Body of pancreas (tissue), 4 donors: ENCODE data around the gene TPPP3. TPM values are rescaled to one million over a fixed set of nuclear protein-coding genes. Genes with fewer than 3 reads are reported as not detected.
A peak's percentile ranks its signal among the peaks of the same experiment; 100 is the strongest.

Experiments used
- ATAC-seq: fragments of 150-250 bp; one replicate; pipeline ENCODE4 v1.9.1; 2016
- DNase-seq, 4 donors: peaks; one replicate each; pipeline ENCODE4 v3.0.0-alpha.2; 2019
- H3K27ac ChIP-seq, 4 donors: fragments of 200-600 bp; sonication (generic); 1 replicate in 3 of 4; 2 replicates in 1 of 4; pipeline versions ENCODE4 v1.5.1 to v1.6.1; 2016 to 2019; ENCODE audit warnings: mild to moderate bottlenecking in 1 of 4, mixed read lengths in 1 of 4, moderate library complexity in 1 of 4
- H3K27me3 ChIP-seq, 2 donors: fragments of 200-600 bp; sonication (generic); one replicate each; pipeline ENCODE4 v1.6.0; 2016; ENCODE audit warnings: mild to moderate bottlenecking in 1 of 2
- H3K36me3 ChIP-seq, 2 donors: fragments of 200-600 bp; sonication (generic); replicated peaks in 1 of 2; 2 replicates each; pipeline ENCODE4 v1.5.1; 2016; ENCODE audit warnings: low read depth in 2 of 2; ENCODE audit not compliant: insufficient read depth in 1 of 2
- H3K4me1 ChIP-seq: fragments of 200-600 bp; sonication (generic); one replicate; pipeline ENCODE4 v1.6.0; 2016
- H3K4me3 ChIP-seq, 2 donors: fragments of 200-600 bp; sonication (generic); 1 replicate in 1 of 2; 2 replicates in 1 of 2; pipeline ENCODE4 v1.5.1; 2016 to 2019
- H3K9me3 ChIP-seq, 3 donors: fragments of 200-600 bp; sonication (generic); 1 replicate in 2 of 3; 2 replicates in 1 of 3; pipeline ENCODE4 v1.5.1; 2016
- CTCF ChIP-seq, 7 experiments: fragments of 450-650 bp in 4 of 7; fragments of 200-600 bp in 3 of 7; sonication (generic) in 3 of 7; IDR thresholded peaks; one replicate each; pipeline ENCODE4 v1.5.1; 2016 to 2019; ENCODE audit warnings: antibody characterized with exemption in 7 of 7
- POLR2A ChIP-seq, 3 donors: fragments of 450-650 bp; IDR thresholded peaks; one replicate each; pipeline ENCODE4 v1.6.1; 2016; ENCODE audit warnings: antibody characterized with exemption in 3 of 3, mild to moderate bottlenecking in 2 of 3
- WGBS, 2 donors: methylation state at CpG; one replicate each; pipeline ENCODE4 v1.1.5; 2017; 5-methylcytosine and 5-hydroxymethylcytosine counted together
- intact Hi-C: fragments of 100-400 bp; cut with DNase I; formaldehyde crosslinking; loops from one replicate; pipeline ENCODE4 v1.15.1; 2023
- total RNA-seq, 2 donors: library from RNA; depleted of rRNA; stranded (reverse); fragments of >200 nt; gene quantifications; one replicate each; pipeline ENCODE4 v1.1.0, GENCODE V29; 2016

TPPP3 gene
- total RNA-seq, 2 donors from 2014 or later, result 11.2 to 30.0 TPM

- Histone ChIP-seq H3K4me3 (no peak overlapping the region), H3K27me3 (no peaks in the 10 kb centered on the region), H3K36me3 (no peaks in the 10 kb centered on the region), H3K27ac (peak overlapping the region in 3 of 4 donors; percentile 37 to 65 (median 59)), H3K9me3 (no peaks in the 10 kb centered on the region), H3K4me1 (peaks cover 32% of the 10 kb centered on the region)
- 6 to 21% methylated on average over 5 of the region's 5 CpGs for WGBS, 2 donors
- intact Hi-C loops, result no loop called here
- no peak for DNase-seq
- TF ChIP-seq CTCF (IDR thresholded peaks at IDR 0.05), result no peak
- TF ChIP-seq POLR2A (IDR thresholded peaks at IDR 0.05), result no peak
- peak; percentile 49 for ATAC-seq
Observed at GRCh38 chr16:67424261-67424615, 30.9 kb upstream of the TPPP3 start.

- DNase-seq, result no peak
Observed at GRCh38 chr16:67423611-67424260, 30.4 kb upstream of the TPPP3 start.

GRCh38 chr16:67423015-67423414 lies 29.7 kb upstream of the TPPP3 start:
- Histone ChIP-seq H3K4me1 (peaks cover 23% of the 10 kb centered on the region), H3K9me3 (no peaks in the 10 kb centered on the region), H3K27me3 (no peaks in the 10 kb centered on the region), H3K4me3 (no peak overlapping the region), H3K36me3 (no peaks in the 10 kb centered on the region), H3K27ac (no peak overlapping the region)
- no peak for DNase-seq
- no peak for ATAC-seq
- TF ChIP-seq POLR2A (IDR thresholded peaks at IDR 0.05) (no peak), CTCF (IDR thresholded peaks at IDR 0.05) (no peak)
- 91 to 95% methylated on average over 5 of the region's 5 CpGs for WGBS, 2 donors
- intact Hi-C loops, result no loop called here

More at GRCh38 chr16:67423611-67424260, 30.4 kb upstream of the TPPP3 start:
- H3K27ac ChIP-seq, result peak overlapping the region in 3 of 4 donors; percentile 37 to 65 (median 59)
- peaks cover 30% of the 10 kb centered on the region for H3K4me1 ChIP-seq
- no peaks in the 10 kb centered on the region for H3K27me3 ChIP-seq
- TF ChIP-seq POLR2A (IDR thresholded peaks at IDR 0.05), result no peak
- TF ChIP-seq CTCF (IDR thresholded peaks at IDR 0.05), result no peak
- H3K9me3 ChIP-seq, result no peaks in the 10 kb centered on the region
- no peak overlapping the region for H3K4me3 ChIP-seq
- H3K36me3 ChIP-seq, result no peaks in the 10 kb centered on the region
- 37 to 48% methylated on average over 9 of the region's 9 CpGs for WGBS, 2 donors
- ATAC-seq, result peak; percentile 37
- intact Hi-C loops, result no loop called here

GRCh38 chr16:67421030-67421429 lies 27.7 kb upstream of the TPPP3 start:
- no peak overlapping the region for H3K27ac ChIP-seq
- H3K4me1 ChIP-seq, result peaks cover 26% of the 10 kb centered on the region
- H3K9me3 ChIP-seq, result no peaks in the 10 kb centered on the region
- no peaks in the 10 kb centered on the region for H3K36me3 ChIP-seq
- intact Hi-C loops, result no loop called here
- WGBS, 2 donors, result 85 to 100% methylated on average over 4 of the region's 4 CpGs
- no peaks in the 10 kb centered on the region for H3K27me3 ChIP-seq
- ATAC-seq (no peak), DNase-seq (no peak)
- TF ChIP-seq POLR2A (IDR thresholded peaks at IDR 0.05) (no peak), CTCF (IDR thresholded peaks at IDR 0.05) (no peak)
- no peak overlapping the region for H3K4me3 ChIP-seq

- Histone ChIP-seq H3K27me3 (no peaks in the 10 kb centered on the region), H3K27ac (no peak overlapping the region), H3K4me3 (no peak overlapping the region), H3K9me3 (no peaks in the 10 kb centered on the region), H3K4me1 (peaks cover 31% of the 10 kb centered on the region), H3K36me3 (no peaks in the 10 kb centered on the region)
- TF ChIP-seq CTCF (IDR thresholded peaks at IDR 0.05) (no peak), POLR2A (IDR thresholded peaks at IDR 0.05) (no peak)
- intact Hi-C loops, result no loop called here
- WGBS, 2 donors, result 71 to 80% methylated on average over 3 of the region's 3 CpGs
- ATAC-seq (no peak), DNase-seq (no peak)
Observed at GRCh38 chr16:67419931-67420330, 26.6 kb upstream of the TPPP3 start.
